Coronary artery (tissue), 2 donors: ENCODE data around the gene LIPN.

ENCODE experiments used
- DNase-seq: peaks from one replicate; pipeline ENCODE4 v3.0.0-alpha.2; 2017; ENCODE audit warnings: low spot score
- H3K27ac ChIP-seq, 2 donors: fragments of 200-600 bp; sonication (generic); one replicate each; pipeline ENCODE4 v1.5.1; 2016 to 2019
- H3K4me3 ChIP-seq: fragments of 200-600 bp; sonication (generic); 2 replicates; pipeline ENCODE4 v1.5.1; 2016; ENCODE audit warnings: mild to moderate bottlenecking, moderate library complexity
- CTCF ChIP-seq: fragments of 200-600 bp; sonication (generic); IDR thresholded peaks from one replicate; pipeline ENCODE4 v1.5.1; 2019; ENCODE audit warnings: antibody characterized with exemption

The LIPN gene, protein sequence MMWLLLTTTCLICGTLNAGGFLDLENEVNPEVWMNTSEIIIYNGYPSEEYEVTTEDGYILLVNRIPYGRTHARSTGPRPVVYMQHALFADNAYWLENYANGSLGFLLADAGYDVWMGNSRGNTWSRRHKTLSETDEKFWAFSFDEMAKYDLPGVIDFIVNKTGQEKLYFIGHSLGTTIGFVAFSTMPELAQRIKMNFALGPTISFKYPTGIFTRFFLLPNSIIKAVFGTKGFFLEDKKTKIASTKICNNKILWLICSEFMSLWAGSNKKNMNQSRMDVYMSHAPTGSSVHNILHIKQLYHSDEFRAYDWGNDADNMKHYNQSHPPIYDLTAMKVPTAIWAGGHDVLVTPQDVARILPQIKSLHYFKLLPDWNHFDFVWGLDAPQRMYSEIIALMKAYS

GRCh38 chr10:88759366-88760101 lies at the start of gene LIPN:
Gene LIPN (plus strand): TSS chr10:88760020. CDS start chr10:88761406, 1,386 bp downstream.
- H3K27ac ChIP-seq: no peak within 1 kb of the TSS
- no peak for DNase-seq
- no peak within 1 kb of the TSS for H3K4me3 ChIP-seq
- TF ChIP-seq CTCF: no peak

GRCh38 chr10:88715517-88715916 lies 44.3 kb upstream of the LIPN start:
- DNase-seq: no peak
- Histone ChIP-seq H3K27ac (no peak overlapping the region), H3K4me3 (no peak overlapping the region)
- no peak for TF ChIP-seq CTCF

DNA sequence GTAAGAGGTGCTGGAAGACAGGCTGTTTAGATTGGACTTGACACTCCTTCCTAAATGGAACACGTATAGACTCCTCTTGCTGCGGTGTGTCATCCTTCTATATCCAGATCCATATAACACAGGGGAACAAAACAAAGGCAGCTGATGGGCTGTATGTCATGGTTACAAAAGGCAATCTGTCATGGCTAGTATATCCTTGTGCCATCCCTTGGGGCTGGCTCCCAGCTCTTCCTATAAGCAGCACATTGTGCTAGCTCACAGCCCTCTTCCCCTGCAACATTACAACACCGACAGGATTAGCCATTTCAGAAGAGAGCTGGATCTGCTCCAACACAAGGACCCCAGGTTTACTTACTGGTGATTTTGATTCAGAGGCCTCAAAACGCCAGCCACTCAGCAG lies 38.4 kb upstream of the LIPN start:
- TF ChIP-seq CTCF: no peak
- Histone ChIP-seq H3K27ac (no peak overlapping the region), H3K4me3 (no peak overlapping the region)
- DNase-seq: no peak

GRCh38 chr10:88725798-88726197 lies 34.0 kb upstream of the LIPN start:
- TF ChIP-seq CTCF: no peak
- no peak overlapping the region for H3K4me3 ChIP-seq
- no peak for DNase-seq
- H3K27ac ChIP-seq: no peak overlapping the region

GRCh38 chr10:88728107-88728763 lies 31.6 kb upstream of the LIPN start:
- Histone ChIP-seq H3K27ac (no peak overlapping the region), H3K4me3 (no peak overlapping the region)
- no peak for TF ChIP-seq CTCF
- no peak for DNase-seq

- no peak overlapping the region for H3K27ac ChIP-seq
- no peak for DNase-seq
- no peak overlapping the region for H3K4me3 ChIP-seq
- TF ChIP-seq CTCF: no peak
Observed at GRCh38 chr10:88730864-88731263, 29.0 kb upstream of the LIPN start.
